ENCODE data around the gene S1PR2. TPM values are rescaled to one million over a fixed set of nuclear protein-coding genes. Genes with fewer than 3 reads are reported as not detected.

The S1PR2 gene, protein sequence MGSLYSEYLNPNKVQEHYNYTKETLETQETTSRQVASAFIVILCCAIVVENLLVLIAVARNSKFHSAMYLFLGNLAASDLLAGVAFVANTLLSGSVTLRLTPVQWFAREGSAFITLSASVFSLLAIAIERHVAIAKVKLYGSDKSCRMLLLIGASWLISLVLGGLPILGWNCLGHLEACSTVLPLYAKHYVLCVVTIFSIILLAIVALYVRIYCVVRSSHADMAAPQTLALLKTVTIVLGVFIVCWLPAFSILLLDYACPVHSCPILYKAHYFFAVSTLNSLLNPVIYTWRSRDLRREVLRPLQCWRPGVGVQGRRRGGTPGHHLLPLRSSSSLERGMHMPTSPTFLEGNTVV
- total RNA-seq (2022; extraction: Qiagen RNA extraction; ENCODE audit: low read depth): 1.1 to 1.6 TPM (median 1.2 TPM) in 5 replicates

DNA sequence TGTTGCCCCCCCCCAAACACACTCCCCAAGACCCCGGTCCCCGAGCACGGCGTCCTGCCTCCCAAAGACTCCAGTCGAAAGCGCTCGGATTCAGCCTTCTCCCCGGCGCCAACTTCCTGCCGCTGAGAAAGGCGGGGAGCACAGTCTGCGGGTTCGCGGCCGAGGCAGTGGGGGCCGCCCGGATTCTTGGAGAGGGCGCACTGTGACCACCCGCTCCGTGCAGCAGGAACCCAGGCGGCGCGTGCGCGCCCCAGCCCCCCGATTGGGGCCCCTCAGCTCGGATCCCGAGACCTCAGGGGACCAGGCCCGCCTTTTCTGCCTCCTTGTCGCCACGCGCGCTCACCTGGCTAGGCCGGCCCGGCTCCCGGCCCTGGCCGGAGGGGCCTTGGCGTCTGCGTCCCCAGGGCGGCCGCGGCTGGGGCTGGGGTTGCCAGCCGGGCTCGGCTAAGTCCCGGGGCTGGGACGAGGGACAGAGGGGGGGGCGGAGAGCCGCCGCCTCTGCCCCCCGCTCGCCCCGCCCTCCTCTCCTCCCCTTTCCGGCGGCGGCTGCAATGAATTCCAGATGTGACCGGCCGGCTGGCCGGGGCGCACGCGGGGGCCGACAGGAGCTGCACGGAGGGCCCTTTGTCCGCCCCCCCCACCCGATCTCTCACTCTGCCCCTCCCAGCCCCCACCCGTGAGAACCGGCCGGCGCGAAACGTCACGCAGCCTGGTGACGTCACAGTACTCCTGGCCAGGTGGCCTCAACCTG, at the start of gene S1PR2:
Gene S1PR2 (minus strand): TSS at position 471 of the 751 bp plus-strand sequence. CDS start 6,426 bp downstream, outside the sequence.

DNA sequence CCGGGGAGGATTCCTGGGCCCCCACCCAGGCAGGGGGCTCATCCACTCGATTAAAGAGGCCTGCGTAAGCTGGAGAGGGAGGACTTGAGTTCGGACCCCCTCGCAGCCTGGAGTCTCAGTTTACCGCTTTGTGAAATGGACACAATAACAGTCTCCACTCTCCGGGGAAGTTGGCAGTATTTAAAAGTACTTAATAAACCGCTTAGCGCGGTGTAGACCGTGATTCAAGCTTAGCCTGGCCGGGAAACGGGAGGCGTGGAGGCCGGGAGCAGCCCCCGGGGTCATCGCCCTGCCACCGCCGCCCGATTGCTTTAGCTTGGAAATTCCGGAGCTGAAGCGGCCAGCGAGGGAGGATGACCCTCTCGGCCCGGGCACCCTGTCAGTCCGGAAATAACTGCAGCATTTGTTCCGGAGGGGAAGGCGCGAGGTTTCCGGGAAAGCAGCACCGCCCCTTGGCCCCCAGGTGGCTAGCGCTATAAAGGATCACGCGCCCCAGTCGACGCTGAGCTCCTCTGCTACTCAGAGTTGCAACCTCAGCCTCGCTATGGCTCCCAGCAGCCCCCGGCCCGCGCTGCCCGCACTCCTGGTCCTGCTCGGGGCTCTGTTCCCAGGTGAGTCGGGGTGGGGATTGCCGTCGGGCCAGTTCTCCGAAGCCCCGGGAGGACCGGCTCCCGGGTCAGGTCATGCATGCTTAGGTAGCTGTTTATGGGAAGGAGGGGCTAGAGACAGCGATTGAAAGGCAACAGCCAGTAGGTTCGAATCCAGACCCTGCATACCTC, 39.7 kb upstream of the S1PR2 start, which contains the start of gene ICAM1:
Gene ICAM1 (plus strand): TSS at position 505 of the 779 bp plus-strand sequence. CDS start 40 bp downstream, at position 545.

DNA sequence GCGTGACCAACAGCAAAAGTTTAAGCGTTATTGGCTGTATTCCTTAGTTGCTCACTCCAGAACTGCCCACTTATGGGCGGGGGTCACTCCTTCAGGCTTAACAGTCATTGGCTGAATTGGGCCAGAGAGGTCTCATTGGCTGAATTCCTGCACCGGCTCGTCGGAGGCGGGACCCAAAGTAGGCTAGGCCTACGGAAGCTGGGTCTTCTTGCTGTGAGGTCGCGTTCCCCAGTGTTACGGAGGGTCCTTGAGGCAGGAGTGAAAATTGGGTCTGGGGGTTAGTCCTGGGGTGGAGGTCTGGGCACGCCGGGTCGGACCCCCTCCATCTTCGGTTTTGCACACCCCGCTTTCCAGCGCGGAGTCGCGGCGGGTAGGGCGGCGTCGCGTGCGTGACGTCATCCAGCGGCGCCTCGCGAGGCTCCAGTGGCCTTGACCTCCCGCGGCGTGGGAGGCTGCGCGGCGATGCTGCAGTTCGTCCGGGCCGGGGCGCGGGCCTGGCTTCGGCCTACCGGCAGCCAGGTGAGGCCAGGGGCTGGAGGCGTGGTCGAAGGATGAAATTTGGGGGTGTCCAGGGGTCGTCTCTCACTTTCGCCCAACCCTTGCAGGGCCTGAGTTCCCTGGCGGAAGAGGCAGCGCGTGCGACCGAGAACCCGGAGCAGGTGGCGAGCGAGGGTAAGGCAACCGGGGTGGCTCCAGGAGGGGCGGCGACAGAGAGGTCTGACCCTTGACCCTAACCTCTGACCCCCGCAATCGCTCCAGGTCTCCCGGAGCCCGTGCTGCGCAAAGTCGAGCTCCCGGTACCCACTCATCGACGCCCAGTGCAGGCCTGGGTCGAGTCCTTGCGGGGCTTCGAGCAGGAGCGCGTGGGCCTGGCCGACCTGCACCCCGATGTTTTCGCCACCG, 20.9 kb upstream of the S1PR2 start, which contains the start of gene MRPL4:
Gene MRPL4 (plus strand): TSS at position 423 of the 903 bp plus-strand sequence. CDS start 40 bp downstream, at position 463.

DNA sequence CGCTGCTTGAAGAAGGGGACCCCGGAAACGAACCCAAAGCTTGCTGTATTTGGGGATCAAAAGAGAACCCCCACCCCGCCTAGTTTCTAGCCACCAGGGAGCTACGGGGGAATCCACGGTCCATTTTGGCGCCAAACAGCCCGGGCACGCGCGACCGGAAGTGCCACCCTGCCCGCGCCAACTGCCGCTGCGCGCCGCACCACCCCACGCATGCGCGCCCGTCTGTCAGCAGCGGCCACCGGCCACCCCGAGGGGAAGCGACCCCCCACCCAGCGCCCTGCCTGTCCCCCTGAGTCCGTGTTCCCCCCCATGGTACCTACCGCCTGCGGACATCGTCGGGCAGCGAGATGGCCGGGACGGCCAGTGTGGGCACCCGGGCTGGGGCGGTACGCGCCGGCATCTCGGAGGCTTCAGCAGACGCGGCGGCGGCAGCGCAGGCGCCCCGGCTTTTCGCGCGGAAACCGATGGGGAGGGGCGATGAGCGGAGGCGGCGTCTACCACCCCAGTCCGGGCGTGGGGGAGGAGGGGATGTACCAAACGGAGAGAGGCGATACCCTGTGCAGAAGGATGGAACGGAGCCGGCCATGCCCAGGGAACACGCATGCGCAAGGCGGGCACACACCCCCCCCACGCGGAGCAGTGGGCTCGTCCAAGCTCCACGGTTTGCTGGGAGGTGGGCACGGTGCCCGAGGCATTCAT, 36.5 kb downstream of the S1PR2 start, which contains the start of gene DNMT1:
Gene DNMT1 (minus strand): TSS at position 454 of the 699 bp plus-strand sequence. CDS start 54 bp downstream, at position 400.

Other genes starting within 250 kb of the S1PR2 start
- gene COL5A3, start 220.8 kb downstream of the S1PR2 start, total RNA-seq (2022; extraction: Qiagen RNA extraction; ENCODE audit: low read depth): 4.1 to 5.4 TPM (median 4.2 TPM) in 5 replicates
- gene RDH8, start 217.8 kb downstream of the S1PR2 start, total RNA-seq (2022; extraction: Qiagen RNA extraction; ENCODE audit: low read depth): 0.26 to 0.63 TPM (median 0.44 TPM) in 5 replicates
- 7.2 to 8.4 TPM (median 8.2 TPM) in 5 replicates for gene SHFL, start 145.0 kb downstream of the S1PR2 start, total RNA-seq (2022; extraction: Qiagen RNA extraction; ENCODE audit: low read depth)
- gene ANGPTL6, start 128.7 kb downstream of the S1PR2 start, total RNA-seq (2022; extraction: Qiagen RNA extraction; ENCODE audit: low read depth): 0.05 to 0.13 TPM (median 0.10 TPM) in 3 of 5 replicates, not detected in the others
- gene PPAN, start 125.0 kb downstream of the S1PR2 start, total RNA-seq (2022; extraction: Qiagen RNA extraction; ENCODE audit: low read depth): 46.3 to 65.6 TPM (median 52.4 TPM) in 5 replicates
- 7.0 to 12.1 TPM (median 7.4 TPM) in 5 replicates for gene P2RY11, start 119.6 kb downstream of the S1PR2 start, total RNA-seq (2022; extraction: Qiagen RNA extraction; ENCODE audit: low read depth)
- 150 to 181 TPM (median 162 TPM) in 5 replicates for gene EIF3G, start 111.4 kb downstream of the S1PR2 start, total RNA-seq (2022; extraction: Qiagen RNA extraction; ENCODE audit: low read depth)
- gene DNMT1, start 36.4 kb downstream of the S1PR2 start, total RNA-seq (2022; extraction: Qiagen RNA extraction; ENCODE audit: low read depth): 54.7 to 71.6 TPM (median 67.8 TPM) in 5 replicates
- gene MRPL4, start 20.9 kb upstream of the S1PR2 start, total RNA-seq (2022; extraction: Qiagen RNA extraction; ENCODE audit: low read depth): 61.4 to 79.0 TPM (median 69.4 TPM) in 5 replicates
- gene ICAM1, start 39.8 kb upstream of the S1PR2 start, total RNA-seq (2022; extraction: Qiagen RNA extraction; ENCODE audit: low read depth): 3.9 to 7.0 TPM (median 5.1 TPM) in 5 replicates
- 0.09 to 0.17 TPM (median 0.11 TPM) in 4 of 5 replicates, not detected in the other for gene ICAM4, start 55.6 kb upstream of the S1PR2 start, total RNA-seq (2022; extraction: Qiagen RNA extraction; ENCODE audit: low read depth)
- gene ICAM5, start 58.6 kb upstream of the S1PR2 start, total RNA-seq (2022; extraction: Qiagen RNA extraction; ENCODE audit: low read depth): 0.57 to 1.2 TPM (median 0.65 TPM) in 5 replicates
- 0.87 to 3.6 TPM (median 1.7 TPM) in 5 replicates for gene ZGLP1, start 78.5 kb upstream of the S1PR2 start, total RNA-seq (2022; extraction: Qiagen RNA extraction; ENCODE audit: low read depth)
- gene FDX2, start 84.7 kb upstream of the S1PR2 start, total RNA-seq (2022; extraction: Qiagen RNA extraction; ENCODE audit: low read depth): 21.5 to 37.1 TPM (median 29.8 TPM) in 5 replicates
- gene RAVER1, start 102.2 kb upstream of the S1PR2 start, total RNA-seq (2022; extraction: Qiagen RNA extraction; ENCODE audit: low read depth): 21.6 to 34.4 TPM (median 30.0 TPM) in 5 replicates
- 5.6 to 10.2 TPM (median 8.8 TPM) in 5 replicates for gene ICAM3, start 108.3 kb upstream of the S1PR2 start, total RNA-seq (2022; extraction: Qiagen RNA extraction; ENCODE audit: low read depth)
- 32.6 to 51.3 TPM (median 48.2 TPM) in 5 replicates for gene TYK2, start 149.2 kb upstream of the S1PR2 start, total RNA-seq (2022; extraction: Qiagen RNA extraction; ENCODE audit: low read depth)
- 174 to 204 TPM (median 177 TPM) in 5 replicates for gene CDC37, start 172.2 kb upstream of the S1PR2 start, total RNA-seq (2022; extraction: Qiagen RNA extraction; ENCODE audit: low read depth)
- 4.3 to 6.4 TPM (median 5.1 TPM) in 5 replicates for gene PDE4A, start 189.2 kb upstream of the S1PR2 start, total RNA-seq (2022; extraction: Qiagen RNA extraction; ENCODE audit: low read depth)